ENCODE data around the gene KLHDC7A. TPM values are rescaled to one million over a fixed set of nuclear protein-coding genes. Genes with fewer than 3 reads are reported as not detected.

KLHDC7A gene
- polyA plus RNA-seq, 1 donor from 2014 or later = 0.04 TPM

DNA sequence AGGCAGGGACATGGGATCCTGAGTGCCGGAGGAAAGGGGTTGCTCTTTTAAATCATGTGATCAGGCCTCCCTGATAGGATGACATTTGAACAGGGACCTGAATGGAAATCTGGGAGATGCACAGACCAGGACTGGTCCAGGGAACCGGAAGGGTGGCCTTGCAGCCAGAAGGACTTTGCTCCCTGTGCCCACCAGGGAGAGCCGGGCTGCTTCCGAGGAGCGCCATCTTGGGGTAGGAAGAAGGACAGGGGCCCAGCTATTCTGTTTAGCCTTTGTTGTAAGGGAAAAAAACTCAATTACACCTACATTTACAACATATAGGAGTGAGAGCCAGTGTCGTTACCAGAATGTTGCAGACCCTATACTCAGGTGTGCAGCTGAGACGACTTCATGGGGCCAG is 5.5 kb downstream of the KLHDC7A start:
- H3K4me3 ChIP-seq (ENCODE audit: low read length) = no peak overlapping the region

DNA sequence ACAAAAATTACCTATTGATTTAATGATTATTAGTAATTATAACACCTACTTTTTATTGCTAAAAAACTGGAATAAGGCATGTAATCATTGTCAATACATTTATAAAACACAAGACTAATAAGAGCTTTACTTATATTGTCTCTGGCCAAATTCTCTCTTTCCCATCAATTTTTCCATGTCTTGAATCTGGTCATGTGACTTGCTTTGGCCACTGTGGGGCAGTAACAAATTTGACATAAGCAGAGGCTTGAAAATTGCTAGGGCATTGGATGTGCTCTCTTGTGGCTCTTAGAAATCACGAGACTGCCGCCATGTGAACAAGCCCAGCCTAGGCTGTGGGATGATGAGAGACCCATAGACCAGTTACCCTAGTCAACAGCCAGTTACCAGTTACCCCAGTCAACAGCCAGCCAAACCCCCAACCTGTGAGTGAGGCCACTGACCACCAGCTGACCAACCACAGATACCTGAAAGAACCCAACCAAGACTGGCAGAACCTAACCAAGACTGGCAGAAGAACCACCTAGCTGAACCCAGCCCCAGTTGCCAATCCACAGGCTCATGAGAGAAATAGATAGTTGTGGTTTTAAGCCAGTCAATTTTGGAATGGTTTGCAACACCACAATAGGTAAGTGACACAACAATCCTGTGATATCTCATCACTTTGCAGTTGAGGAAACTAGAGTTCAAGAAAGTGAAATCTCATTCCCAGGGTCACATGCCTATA is 8.8 kb downstream of the KLHDC7A start:
- no peaks in the 10 kb centered on the region for H3K9me3 ChIP-seq (ENCODE audit: low read length)
- H3K4me3 ChIP-seq (ENCODE audit: low read length) = no peak overlapping the region
- no peak overlapping the region for H3K4me2 ChIP-seq (ENCODE audit: low read length)
- H3K9me2 ChIP-seq (ENCODE audit: insufficient read depth, low read length) = no peaks in the 10 kb centered on the region
- H3K27ac ChIP-seq (ENCODE audit: low read length) = no peak overlapping the region
- H3K79me2 ChIP-seq (replicated peaks; ENCODE audit: insufficient read depth, low read length) = no peaks in the 10 kb centered on the region
- no peaks in the 10 kb centered on the region for H3K36me3 ChIP-seq (ENCODE audit: insufficient read depth, low read length)
- no peaks in the 10 kb centered on the region for H3F3A ChIP-seq (ENCODE audit: insufficient read depth, low read length, poor library complexity, severe bottlenecking)
- no peak overlapping the region for H2AFZ ChIP-seq (ENCODE audit: low read depth, low read length)
- H3K9ac ChIP-seq (ENCODE audit: low read length) = no peak overlapping the region
- TF ChIP-seq RAD21 (conservative IDR thresholded peaks at IDR 0.05) = no peak
- TF ChIP-seq MXI1 (conservative IDR thresholded peaks at IDR 0.05; ENCODE audit: poor library complexity, severe bottlenecking) = no peak
- TF ChIP-seq EZH2 (IDR thresholded peaks at IDR 0.05; ENCODE audit: borderline replicate concordance, insufficient read depth, low read length, poor library complexity, severe bottlenecking) = no peak
- TF ChIP-seq, protein P1, sequence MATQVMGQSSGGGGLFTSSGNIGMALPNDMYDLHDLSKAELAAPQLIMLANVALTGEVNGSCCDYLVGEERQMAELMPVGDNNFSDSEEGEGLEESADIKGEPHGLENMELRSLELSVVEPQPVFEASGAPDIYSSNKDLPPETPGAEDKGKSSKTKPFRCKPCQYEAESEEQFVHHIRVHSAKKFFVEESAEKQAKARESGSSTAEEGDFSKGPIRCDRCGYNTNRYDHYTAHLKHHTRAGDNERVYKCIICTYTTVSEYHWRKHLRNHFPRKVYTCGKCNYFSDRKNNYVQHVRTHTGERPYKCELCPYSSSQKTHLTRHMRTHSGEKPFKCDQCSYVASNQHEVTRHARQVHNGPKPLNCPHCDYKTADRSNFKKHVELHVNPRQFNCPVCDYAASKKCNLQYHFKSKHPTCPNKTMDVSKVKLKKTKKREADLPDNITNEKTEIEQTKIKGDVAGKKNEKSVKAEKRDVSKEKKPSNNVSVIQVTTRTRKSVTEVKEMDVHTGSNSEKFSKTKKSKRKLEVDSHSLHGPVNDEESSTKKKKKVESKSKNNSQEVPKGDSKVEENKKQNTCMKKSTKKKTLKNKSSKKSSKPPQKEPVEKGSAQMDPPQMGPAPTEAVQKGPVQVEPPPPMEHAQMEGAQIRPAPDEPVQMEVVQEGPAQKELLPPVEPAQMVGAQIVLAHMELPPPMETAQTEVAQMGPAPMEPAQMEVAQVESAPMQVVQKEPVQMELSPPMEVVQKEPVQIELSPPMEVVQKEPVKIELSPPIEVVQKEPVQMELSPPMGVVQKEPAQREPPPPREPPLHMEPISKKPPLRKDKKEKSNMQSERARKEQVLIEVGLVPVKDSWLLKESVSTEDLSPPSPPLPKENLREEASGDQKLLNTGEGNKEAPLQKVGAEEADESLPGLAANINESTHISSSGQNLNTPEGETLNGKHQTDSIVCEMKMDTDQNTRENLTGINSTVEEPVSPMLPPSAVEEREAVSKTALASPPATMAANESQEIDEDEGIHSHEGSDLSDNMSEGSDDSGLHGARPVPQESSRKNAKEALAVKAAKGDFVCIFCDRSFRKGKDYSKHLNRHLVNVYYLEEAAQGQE (IDR thresholded peaks at IDR 0.05; ENCODE audit: borderline replicate concordance) = no peak
- no peak for TF ChIP-seq POLR2AphosphoS5 (IDR thresholded peaks at IDR 0.05)
- no peak for TF ChIP-seq SMC3 (conservative IDR thresholded peaks at IDR 0.05; ENCODE audit: poor library complexity)
- TF ChIP-seq, protein P2, sequence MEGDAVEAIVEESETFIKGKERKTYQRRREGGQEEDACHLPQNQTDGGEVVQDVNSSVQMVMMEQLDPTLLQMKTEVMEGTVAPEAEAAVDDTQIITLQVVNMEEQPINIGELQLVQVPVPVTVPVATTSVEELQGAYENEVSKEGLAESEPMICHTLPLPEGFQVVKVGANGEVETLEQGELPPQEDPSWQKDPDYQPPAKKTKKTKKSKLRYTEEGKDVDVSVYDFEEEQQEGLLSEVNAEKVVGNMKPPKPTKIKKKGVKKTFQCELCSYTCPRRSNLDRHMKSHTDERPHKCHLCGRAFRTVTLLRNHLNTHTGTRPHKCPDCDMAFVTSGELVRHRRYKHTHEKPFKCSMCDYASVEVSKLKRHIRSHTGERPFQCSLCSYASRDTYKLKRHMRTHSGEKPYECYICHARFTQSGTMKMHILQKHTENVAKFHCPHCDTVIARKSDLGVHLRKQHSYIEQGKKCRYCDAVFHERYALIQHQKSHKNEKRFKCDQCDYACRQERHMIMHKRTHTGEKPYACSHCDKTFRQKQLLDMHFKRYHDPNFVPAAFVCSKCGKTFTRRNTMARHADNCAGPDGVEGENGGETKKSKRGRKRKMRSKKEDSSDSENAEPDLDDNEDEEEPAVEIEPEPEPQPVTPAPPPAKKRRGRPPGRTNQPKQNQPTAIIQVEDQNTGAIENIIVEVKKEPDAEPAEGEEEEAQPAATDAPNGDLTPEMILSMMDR (IDR thresholded peaks at IDR 0.05; ENCODE audit: poor library complexity, severe bottlenecking) = no peak
- TF ChIP-seq TAF1 (IDR thresholded peaks at IDR 0.05; ENCODE audit: low read depth) = no peak
- TF ChIP-seq EP300 (conservative IDR thresholded peaks at IDR 0.05; ENCODE audit: poor library complexity, severe bottlenecking) = no peak
- H4K20me1 ChIP-seq (ENCODE audit: insufficient read depth) = no peaks in the 10 kb centered on the region
- no peaks in the 10 kb centered on the region for H3K27me3 ChIP-seq (ENCODE audit: insufficient read depth, low read depth, low read length)

More for the DNA sequence above, 5.5 kb downstream of the KLHDC7A start:
- H3K36me3 ChIP-seq (ENCODE audit: insufficient read depth, low read length) = no peaks in the 10 kb centered on the region
- H2AFZ ChIP-seq (ENCODE audit: low read depth, low read length) = no peak overlapping the region
- TF ChIP-seq EP300 (conservative IDR thresholded peaks at IDR 0.05; ENCODE audit: poor library complexity, severe bottlenecking) (no peak), POLR2AphosphoS5 (IDR thresholded peaks at IDR 0.05) (no peak), TAF1 (IDR thresholded peaks at IDR 0.05; ENCODE audit: low read depth) (no peak), MXI1 (conservative IDR thresholded peaks at IDR 0.05; ENCODE audit: poor library complexity, severe bottlenecking) (no peak)
- TF ChIP-seq, protein P2 (IDR thresholded peaks at IDR 0.05; ENCODE audit: poor library complexity, severe bottlenecking) = no peak
- TF ChIP-seq, protein P1 (IDR thresholded peaks at IDR 0.05; ENCODE audit: borderline replicate concordance) = no peak
- no peak overlapping the region for H3K9ac ChIP-seq (ENCODE audit: low read length)
- H3K9me2 ChIP-seq (ENCODE audit: insufficient read depth, low read length) = no peaks in the 10 kb centered on the region
- no peaks in the 10 kb centered on the region for H3K27me3 ChIP-seq (ENCODE audit: insufficient read depth, low read depth, low read length)
- no peak overlapping the region for H3K27ac ChIP-seq (ENCODE audit: low read length)
- no peak overlapping the region for H3K4me2 ChIP-seq (ENCODE audit: low read length)
- H3F3A ChIP-seq (ENCODE audit: insufficient read depth, low read length, poor library complexity, severe bottlenecking) = no peaks in the 10 kb centered on the region
- H4K20me1 ChIP-seq (ENCODE audit: insufficient read depth) = no peaks in the 10 kb centered on the region
- H3K79me2 ChIP-seq (replicated peaks; ENCODE audit: insufficient read depth, low read length) = no peaks in the 10 kb centered on the region
- H3K9me3 ChIP-seq (ENCODE audit: low read length) = no peaks in the 10 kb centered on the region
